ENCODE measurements around the gene SCN4A. TPM values are rescaled to one million over a fixed set of nuclear protein-coding genes. Genes with fewer than 3 reads are reported as not detected.

The SCN4A gene
- polyA plus RNA-seq, 2 of the 4 experiments (the other 2 are of a cell fraction) = 0.03 to 0.06 TPM

- FAIRE-seq = no peak
- TF ChIP-seq HEYL (CRISPR knock-in tag; IDR thresholded peaks at IDR 0.05) (no peak), RCOR1 (IDR thresholded peaks at IDR 0.05; ENCODE audit: low read depth, low read length) (no peak), CHD2 (IDR thresholded peaks at IDR 0.05; ENCODE audit: low read length, partially characterized antibody) (no peak), KDM5A (IDR thresholded peaks at IDR 0.05) (no peak), HOXB13 (CRISPR knock-in tag; IDR thresholded peaks at IDR 0.05; ENCODE audit: low read depth) (no peak), PBX3 (IDR thresholded peaks at IDR 0.05) (no peak), JUNB (IDR thresholded peaks at IDR 0.05) (no peak), POLR2AphosphoS2 (conservative IDR thresholded peaks at IDR 0.05; ENCODE audit: low read length) (no peak)
- TF ChIP-seq, protein P1, sequence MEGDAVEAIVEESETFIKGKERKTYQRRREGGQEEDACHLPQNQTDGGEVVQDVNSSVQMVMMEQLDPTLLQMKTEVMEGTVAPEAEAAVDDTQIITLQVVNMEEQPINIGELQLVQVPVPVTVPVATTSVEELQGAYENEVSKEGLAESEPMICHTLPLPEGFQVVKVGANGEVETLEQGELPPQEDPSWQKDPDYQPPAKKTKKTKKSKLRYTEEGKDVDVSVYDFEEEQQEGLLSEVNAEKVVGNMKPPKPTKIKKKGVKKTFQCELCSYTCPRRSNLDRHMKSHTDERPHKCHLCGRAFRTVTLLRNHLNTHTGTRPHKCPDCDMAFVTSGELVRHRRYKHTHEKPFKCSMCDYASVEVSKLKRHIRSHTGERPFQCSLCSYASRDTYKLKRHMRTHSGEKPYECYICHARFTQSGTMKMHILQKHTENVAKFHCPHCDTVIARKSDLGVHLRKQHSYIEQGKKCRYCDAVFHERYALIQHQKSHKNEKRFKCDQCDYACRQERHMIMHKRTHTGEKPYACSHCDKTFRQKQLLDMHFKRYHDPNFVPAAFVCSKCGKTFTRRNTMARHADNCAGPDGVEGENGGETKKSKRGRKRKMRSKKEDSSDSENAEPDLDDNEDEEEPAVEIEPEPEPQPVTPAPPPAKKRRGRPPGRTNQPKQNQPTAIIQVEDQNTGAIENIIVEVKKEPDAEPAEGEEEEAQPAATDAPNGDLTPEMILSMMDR (IDR thresholded peaks at IDR 0.05) = no peak
- TF ChIP-seq, protein P2, sequence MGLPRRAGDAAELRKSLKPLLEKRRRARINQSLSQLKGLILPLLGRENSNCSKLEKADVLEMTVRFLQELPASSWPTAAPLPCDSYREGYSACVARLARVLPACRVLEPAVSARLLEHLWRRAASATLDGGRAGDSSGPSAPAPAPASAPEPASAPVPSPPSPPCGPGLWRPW (IDR thresholded peaks at IDR 0.05) = no peak
- TF ChIP-seq, protein P3, sequence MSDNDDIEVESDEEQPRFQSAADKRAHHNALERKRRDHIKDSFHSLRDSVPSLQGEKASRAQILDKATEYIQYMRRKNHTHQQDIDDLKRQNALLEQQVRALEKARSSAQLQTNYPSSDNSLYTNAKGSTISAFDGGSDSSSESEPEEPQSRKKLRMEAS (IDR thresholded peaks at IDR 0.05) = no peak
- Histone ChIP-seq H3K4me2 (no peak overlapping the region), H3K4me3 (no peak overlapping the region), H3K27ac (peak overlapping the region in 1 of 2 experiments; percentile 18; a peak in 1 of 6 replicates), H3K4me1 (peaks cover 6% of the 10 kb centered on the region; the same call in 1 of the 3 replicates), H3K9me3 (no peaks in the 10 kb centered on the region)
- ATAC-seq = no peak
- ChIA-PET CTCF (interaction anchor here (1.0 to 14.8 kb wide), 8 partner anchors 10 to 77 kb away, joined by 3 to 150 read pairs (median 9); partner anchors contain the start of genes CSHL1 and GH1), POLR2A (no interaction called here)
- DNase-seq (ENCODE audit: low read depth in 1 of 2, low spot score in 1 of 2) = no peak
- WGBS (ENCODE audit: missing lambda C conversion rate) = 72% methylated on average over 4 of the region's 5 CpGs
These were observed 15.4 kb upstream of the SCN4A start for GRCh38 chr17:63988127-63988478.

- Histone ChIP-seq H3K27ac (peak overlapping the region in 1 of 2 experiments; percentile 14; a peak in 1 of 6 replicates), H3K9me3 (peaks cover 5% of the 10 kb centered on the region; the same call in 2 of the 3 replicates), H3K4me3 (no peak overlapping the region), H3K4me2 (no peak overlapping the region), H3K4me1 (peaks cover 6% of the 10 kb centered on the region; the same call in 1 of the 3 replicates)
- no peak for FAIRE-seq
- no peak for ATAC-seq
- TF ChIP-seq RCOR1 (IDR thresholded peaks at IDR 0.05; ENCODE audit: low read depth, low read length) (no peak), ZSCAN20 (CRISPR knock-in tag; IDR thresholded peaks at IDR 0.05) (no peak), HDAC2 (IDR thresholded peaks at IDR 0.05) (no peak)
- TF ChIP-seq, protein P2 (IDR thresholded peaks at IDR 0.05) = no peak
- 69% methylated on average over 12 of the region's 18 CpGs for WGBS (ENCODE audit: missing lambda C conversion rate)
- ChIA-PET POLR2A (no interaction called here), CTCF (interaction anchor here (1.0 to 14.8 kb wide), 10 partner anchors 10 to 84 kb away, joined by 3 to 150 read pairs (median 8); partner anchors contain the start of genes CSHL1 and GH1)
- no peak for DNase-seq (ENCODE audit: low read depth in 1 of 2, low spot score in 1 of 2)
These were observed 14.8 kb upstream of the SCN4A start for GRCh38 chr17:63987221-63988126.

- FAIRE-seq = no peak
- Histone ChIP-seq H3K4me2 (no peak overlapping the region), H3K4me3 (no peak overlapping the region), H3K4me1 (peaks cover 6% of the 10 kb centered on the region; the same call in 1 of the 3 replicates), H3K9me3 (peaks cover 11% of the 10 kb centered on the region), H3K27ac (no peak overlapping the region)
- no peak for ATAC-seq
- 93% methylated on average over 3 of the region's 3 CpGs for WGBS (ENCODE audit: missing lambda C conversion rate)
- DNase-seq (ENCODE audit: low read depth in 1 of 2, low spot score in 1 of 2) = no peak
- ChIA-PET CTCF (interaction anchor here (1.0 to 14.8 kb wide), 8 partner anchors 9 to 83 kb away, joined by 3 to 150 read pairs (median 8); partner anchors contain the start of genes CSHL1 and GH1), POLR2A (no interaction called here)
- TF ChIP-seq HOXB13 (CRISPR knock-in tag; IDR thresholded peaks at IDR 0.05; ENCODE audit: low read depth) (no peak), RFX5 (IDR thresholded peaks at IDR 0.05) (no peak), SREBF2 (IDR thresholded peaks at IDR 0.05) (no peak), GATA3 (IDR thresholded peaks at IDR 0.05; ENCODE audit: borderline replicate concordance) (no peak), CHD2 (IDR thresholded peaks at IDR 0.05; ENCODE audit: low read length, partially characterized antibody) (no peak), BHLHE40 (IDR thresholded peaks at IDR 0.05; ENCODE audit: low read depth, low read length) (no peak), NPAS2 (CRISPR knock-in tag; IDR thresholded peaks at IDR 0.05; ENCODE audit: borderline replicate concordance) (no peak), MYC (IDR thresholded peaks at IDR 0.05; ENCODE audit: borderline replicate concordance, low read length) (no peak), TFCP2L1 (CRISPR knock-in tag; IDR thresholded peaks at IDR 0.05) (no peak), HOXB5 (CRISPR knock-in tag; IDR thresholded peaks at IDR 0.05) (no peak), RARB (CRISPR knock-in tag; IDR thresholded peaks at IDR 0.05) (no peak), FOSB (CRISPR knock-in tag; IDR thresholded peaks at IDR 0.05) (no peak), HDAC2 (IDR thresholded peaks at IDR 0.05) (no peak)
- TF ChIP-seq, protein P4, sequence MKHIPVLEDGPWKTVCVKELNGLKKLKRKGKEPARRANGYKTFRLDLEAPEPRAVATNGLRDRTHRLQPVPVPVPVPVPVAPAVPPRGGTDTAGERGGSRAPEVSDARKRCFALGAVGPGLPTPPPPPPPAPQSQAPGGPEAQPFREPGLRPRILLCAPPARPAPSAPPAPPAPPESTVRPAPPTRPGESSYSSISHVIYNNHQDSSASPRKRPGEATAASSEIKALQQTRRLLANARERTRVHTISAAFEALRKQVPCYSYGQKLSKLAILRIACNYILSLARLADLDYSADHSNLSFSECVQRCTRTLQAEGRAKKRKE (CRISPR knock-in tag; IDR thresholded peaks at IDR 0.05; ENCODE audit: low read depth) = no peak
- TF ChIP-seq, protein P2 (IDR thresholded peaks at IDR 0.05) = no peak
- TF ChIP-seq, protein P3 (IDR thresholded peaks at IDR 0.05) = no peak
- TF ChIP-seq, protein P5, sequence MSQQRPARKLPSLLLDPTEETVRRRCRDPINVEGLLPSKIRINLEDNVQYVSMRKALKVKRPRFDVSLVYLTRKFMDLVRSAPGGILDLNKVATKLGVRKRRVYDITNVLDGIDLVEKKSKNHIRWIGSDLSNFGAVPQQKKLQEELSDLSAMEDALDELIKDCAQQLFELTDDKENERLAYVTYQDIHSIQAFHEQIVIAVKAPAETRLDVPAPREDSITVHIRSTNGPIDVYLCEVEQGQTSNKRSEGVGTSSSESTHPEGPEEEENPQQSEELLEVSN (IDR thresholded peaks at IDR 0.05; ENCODE audit: borderline replicate concordance, low read depth) = no peak
These were observed 14.1 kb upstream of the SCN4A start for GRCh38 chr17:63986821-63987220.
